Germinal center (tissue), 1 donor: ENCODE results near the gene COPE.

Source experiments
- DNase-seq: peaks from one replicate; pipeline ENCODE4 v3.0.0; 2012; ENCODE audit warnings: mixed read lengths, low spot score

COPE gene

DNA sequence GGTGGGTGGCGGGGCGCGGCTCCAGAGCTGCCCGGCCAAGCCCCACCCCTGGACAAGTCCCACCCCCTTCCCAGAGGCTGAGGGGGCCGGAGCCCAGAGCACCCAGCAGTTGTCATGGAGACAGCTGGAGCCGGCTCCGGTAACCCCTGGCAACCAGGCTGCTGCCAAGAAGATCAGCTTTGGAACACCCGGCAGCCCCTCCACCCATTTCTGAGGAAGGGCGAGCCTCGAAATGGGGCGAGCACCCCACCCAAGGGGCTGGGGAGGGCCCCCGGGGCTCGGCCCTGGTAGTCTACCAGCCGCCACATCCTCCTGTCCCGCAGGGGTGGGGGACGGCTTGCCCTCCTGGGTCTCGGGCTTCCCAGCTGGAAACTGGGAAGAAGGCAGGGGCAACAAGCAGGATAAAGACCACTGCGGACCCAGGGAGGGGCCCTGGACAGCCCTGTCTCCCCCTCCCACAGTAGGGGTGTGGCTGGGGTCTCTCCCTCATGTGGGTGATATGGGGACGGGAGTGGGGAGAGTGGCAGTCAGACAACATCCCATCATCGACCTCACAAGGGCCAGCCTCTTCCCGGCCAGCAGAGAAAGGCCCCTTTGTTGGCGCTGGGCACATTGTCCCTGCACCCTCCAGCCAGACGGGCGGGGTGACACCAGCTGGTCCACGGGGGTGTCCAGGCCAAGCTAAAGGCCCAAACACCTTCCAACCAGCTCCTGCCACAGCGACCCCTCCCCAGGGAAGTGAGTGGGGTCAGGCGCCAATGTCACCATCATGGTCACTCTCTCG, 24.7 kb downstream of the COPE start:
- no peak for DNase-seq

GRCh38 chr19:18893587-18894253, 25.5 kb downstream of the COPE start:
- DNase-seq = no peak

- DNase-seq = no peak
These were observed 29.0 kb downstream of the COPE start for GRCh38 chr19:18889949-18890745.

- DNase-seq = no peak
These were observed 32.2 kb downstream of the COPE start for GRCh38 chr19:18886972-18887371.

DNA sequence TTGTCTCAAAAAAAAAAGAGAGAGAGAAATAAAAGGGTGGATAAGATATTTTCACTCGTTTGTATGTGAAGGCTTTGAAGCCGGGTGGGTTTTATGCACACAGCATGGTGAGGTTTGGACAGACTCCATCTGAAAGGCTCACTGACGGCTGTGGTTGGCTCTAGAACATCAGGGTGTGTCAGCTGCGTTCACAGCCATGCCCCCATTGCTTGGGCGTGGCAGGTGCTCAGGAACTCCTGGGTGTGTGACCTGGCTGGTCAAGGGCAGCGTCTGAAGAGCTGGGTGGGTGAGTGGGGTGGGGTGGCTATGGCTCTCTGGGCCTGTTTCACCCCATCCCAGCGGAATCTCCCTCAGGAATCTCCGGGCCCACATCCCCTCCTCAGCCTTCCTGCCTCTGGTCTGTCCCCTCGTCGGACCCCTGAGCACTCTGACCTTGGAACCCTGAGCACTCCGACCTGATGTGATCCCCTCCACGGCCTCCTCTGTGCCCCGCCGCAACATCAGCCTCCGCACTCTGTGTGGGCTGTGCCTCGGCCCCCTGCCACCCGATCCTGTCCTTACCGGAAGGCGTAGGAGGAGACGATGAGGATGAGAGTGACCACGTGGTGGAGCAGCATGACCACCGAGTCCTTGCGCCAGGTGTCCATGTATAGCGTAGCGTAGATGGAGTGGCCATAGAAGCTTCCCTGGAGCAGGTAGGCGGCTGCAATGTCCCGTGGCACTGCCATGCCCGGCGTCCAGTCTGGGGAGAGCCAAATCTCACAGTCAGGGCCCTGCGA, 35.5 kb downstream of the COPE start:
- DNase-seq = no peak

DNA sequence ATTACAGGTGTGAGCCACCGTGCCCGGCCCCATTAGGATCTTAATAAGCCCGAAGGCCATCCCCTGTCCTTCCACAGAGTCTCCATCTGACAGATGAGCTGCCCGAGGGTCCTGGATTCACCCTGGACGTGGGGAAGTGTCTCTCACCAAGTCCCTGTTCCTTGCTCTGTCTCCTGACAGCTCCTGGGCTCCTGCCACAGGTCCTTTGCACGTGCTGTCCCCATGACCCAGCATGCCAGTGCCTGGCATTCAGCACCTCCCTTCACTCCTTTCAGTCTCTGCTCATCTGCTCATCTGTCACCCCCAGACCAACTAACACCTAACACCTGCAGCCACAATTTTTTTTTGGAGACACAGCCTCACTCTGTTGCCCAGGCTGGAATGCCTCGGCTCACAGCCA, 37.7 kb downstream of the COPE start:
- no peak for DNase-seq

GRCh38 chr19:18879579-18880373, 39.4 kb downstream of the COPE start:
- DNase-seq = peak; percentile 36

DNA sequence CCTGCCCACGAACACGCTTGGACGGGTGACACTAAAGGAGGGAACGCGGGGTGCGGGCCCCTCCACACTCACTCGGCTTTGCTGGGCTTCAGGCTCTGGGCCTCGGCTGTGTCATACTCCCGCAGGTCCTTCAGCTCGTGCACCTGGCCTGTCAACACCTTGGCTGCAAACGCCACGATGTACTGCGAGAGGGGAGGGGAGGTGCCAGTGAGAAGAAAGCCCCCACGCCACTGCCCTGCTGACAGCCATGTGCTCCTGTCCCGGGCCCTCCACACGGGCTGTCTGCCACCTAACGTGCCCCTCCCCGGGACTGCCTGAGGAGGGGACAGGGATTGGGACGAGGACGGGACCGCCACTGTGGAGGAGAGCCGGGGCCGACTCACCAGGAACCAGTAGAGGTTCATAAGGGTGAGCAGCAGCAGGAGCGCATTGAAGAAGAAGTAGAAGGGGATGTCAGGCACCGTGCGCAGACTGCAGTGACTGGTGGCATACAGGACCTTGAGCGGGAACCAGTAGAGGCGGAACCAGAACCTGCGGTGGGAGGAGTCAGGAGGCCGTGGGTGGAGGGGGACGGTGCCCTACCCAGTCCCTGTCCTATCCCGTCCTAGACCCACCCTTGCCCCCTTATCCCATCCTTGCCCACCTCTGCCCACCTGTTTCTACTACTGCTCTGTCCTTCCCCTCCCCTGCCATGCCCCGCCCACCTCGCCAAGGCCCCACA, 40.2 kb downstream of the COPE start:
- no peak for DNase-seq

- no peak for DNase-seq
These were observed 41.0 kb downstream of the COPE start for GRCh38 chr19:18878058-18878797.

DNA sequence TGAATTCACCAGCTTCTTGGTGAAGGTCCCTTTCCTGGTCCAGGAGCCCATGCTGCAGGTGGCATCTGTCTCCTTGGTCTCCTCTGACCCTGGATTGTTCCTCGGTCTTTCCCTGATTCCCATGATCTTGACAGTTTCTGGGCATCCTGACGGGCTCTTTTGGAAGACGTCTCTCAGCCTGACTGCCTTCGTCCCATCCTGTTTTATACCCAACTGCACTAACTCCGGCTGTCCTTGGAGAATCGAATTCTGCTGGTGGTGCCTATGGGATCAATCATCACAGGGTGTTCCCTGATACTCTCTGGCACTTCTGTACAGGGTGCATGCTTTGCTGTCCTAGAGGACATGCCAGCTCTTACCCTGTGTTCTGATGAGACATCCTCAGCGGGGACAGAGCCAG, 42.3 kb downstream of the COPE start:
- DNase-seq = no peak

DNA sequence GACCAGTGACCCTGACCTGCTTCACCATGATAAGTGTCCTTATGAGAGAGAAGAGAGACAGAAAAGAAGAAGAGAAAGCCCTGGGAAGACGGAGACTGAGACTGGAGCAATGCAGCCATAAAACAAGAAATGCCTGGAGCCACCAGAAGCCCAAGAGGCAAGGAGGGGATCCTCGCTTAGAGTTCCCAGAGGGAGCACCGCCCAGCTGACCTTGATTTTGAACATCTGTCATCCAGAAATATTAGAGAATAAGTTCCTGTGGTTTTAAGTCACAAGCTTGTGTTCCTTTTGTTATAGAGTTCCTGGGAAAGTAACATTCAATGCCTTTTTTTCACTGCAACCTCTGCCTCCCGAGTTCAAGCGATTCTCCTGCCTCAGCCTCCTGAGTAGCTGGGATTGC, 43.5 kb downstream of the COPE start:
- DNase-seq = no peak

- DNase-seq = no peak
These were observed 47.6 kb downstream of the COPE start for GRCh38 chr19:18871543-18871942.

DNA sequence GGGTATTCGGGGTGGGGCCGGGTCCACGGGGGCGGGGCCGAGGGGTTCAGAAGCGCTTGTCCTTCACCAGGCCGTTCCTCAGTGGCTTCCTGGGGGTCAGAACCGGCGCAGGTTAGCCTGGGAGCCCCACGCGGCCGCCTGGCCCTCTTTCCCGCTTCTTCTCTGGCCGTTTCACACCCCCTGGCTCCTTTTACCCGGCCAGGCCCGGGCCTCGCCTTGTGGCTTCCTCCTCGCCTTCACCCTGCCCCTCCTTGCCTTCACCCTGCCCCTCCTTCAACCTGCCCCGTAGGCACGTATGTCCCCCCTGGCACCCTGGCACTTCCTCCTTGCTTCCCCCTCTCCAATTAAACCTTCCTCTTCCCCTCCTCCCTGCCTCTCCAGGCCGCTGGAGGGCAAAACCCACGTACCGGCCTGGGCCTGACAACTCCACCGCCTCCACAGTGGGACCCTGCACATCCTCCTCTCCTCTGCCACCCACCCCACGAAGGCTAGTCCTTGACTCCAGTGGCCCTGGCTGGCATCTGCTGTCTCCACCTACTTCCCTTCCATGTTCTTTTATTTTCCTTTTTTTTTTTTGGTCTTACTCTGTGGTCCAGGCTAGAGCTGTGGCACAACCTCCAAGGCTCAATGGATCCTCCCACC, 48.5 kb downstream of the COPE start:
- no peak for DNase-seq

DNA sequence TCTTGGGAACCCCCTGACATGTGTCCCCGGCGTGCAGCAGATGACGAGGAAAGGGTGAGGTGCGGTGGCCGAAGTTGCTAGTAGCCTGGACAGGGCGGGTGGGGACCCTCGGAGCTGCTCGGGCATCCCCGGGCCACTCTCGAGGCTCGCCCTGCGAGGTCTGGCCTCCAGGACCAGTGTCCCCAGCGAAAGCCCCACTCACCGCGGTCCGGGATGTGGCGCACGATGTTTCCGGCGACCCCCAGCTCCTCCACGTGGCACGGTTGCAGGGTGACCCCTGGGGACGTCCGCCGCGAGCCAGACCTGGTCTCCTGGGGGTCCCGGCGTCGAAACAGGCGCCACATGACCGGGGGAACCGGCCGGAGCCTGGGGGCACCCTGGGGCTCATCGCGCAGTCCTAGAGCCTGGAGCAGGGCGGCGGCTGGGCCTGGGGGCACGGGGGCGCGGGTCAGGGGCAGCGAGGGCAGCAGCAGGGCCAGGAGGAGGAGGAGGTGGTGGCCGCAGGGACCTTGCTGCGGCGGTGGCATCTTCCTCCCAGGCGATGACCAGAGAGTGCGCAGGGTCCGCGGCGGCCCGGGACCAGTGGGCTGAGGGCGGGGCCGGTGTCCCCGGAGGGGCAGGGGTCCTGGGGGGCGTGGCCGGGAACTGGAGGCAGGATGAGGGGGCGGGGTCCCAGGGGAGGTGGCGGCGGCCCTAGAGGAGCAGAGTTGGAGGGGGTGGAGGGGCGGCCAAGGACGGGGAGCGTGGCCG, 49.2 kb downstream of the COPE start:
- no peak for DNase-seq

GRCh38 chr19:18869023-18869618, 50.1 kb downstream of the COPE start:
- no peak for DNase-seq

- no peak for DNase-seq
These were observed 50.7 kb downstream of the COPE start for GRCh38 chr19:18868380-18869022.

GRCh38 chr19:18867751-18868150, 51.4 kb downstream of the COPE start:
- DNase-seq = no peak

- no peak for DNase-seq
These were observed 52.0 kb downstream of the COPE start for GRCh38 chr19:18867199-18867598.
